Stomach (tissue), 9 donors: Measurements from ENCODE around the gene RBMS2. TPM values are rescaled to one million over a fixed set of nuclear protein-coding genes. Genes with fewer than 3 reads are reported as not detected.
"Not testable (repeated sequence)": the region's sequence is repeated elsewhere in the genome, so short reads cannot be mapped to it uniquely, and the experiment has no call there.

Experiments used
- DNase-seq, 2 donors: peaks; one replicate each; pipeline versions ENCODE4 v3.0.0 to v3.0.0-alpha.2; 2013 to 2019
- H3K27ac ChIP-seq, 5 donors: fragments of 200-600 bp in 4 of 5; sonication (generic) in 4 of 5; one replicate each; pipeline ENCODE4 v1.5.1; 2013 to 2019; ENCODE audit warnings: mild to moderate bottlenecking in 1 of 5, moderate library complexity in 1 of 5
- H3K27me3 ChIP-seq, 3 donors: fragments of 200-600 bp; sonication (generic); one replicate each; pipeline ENCODE4 v1.5.1; 2017 to 2019; ENCODE audit warnings: mixed run types in 1 of 3
- H3K36me3 ChIP-seq, 4 donors: fragments of 200-600 bp; sonication (generic); 1 replicate in 3 of 4; 2 replicates in 1 of 4; pipeline ENCODE4 v1.5.1; 2016 to 2019
- H3K4me1 ChIP-seq, 4 donors: fragments of 200-600 bp; sonication (generic); one replicate each; pipeline ENCODE4 v1.5.1; 2016 to 2019
- H3K4me3 ChIP-seq, 4 donors: fragments of 200-600 bp; sonication (generic) in 3 of 4; one replicate each; pipeline ENCODE4 v1.5.1; 2016 to 2019; ENCODE audit warnings: mild to moderate bottlenecking in 1 of 4
- H3K9me3 ChIP-seq, 4 donors: fragments of 200-600 bp; sonication (generic); one replicate each; pipeline ENCODE4 v1.5.1; 2016 to 2019
- EP300 ChIP-seq: sonication (generic); formaldehyde crosslinking; IDR thresholded peaks from one replicate; pipeline ENCODE4 v1.6.1; 2017; ENCODE audit warnings: antibody characterized with exemption
- POLR2A ChIP-seq, 4 donors: fragments of 450-650 bp; IDR thresholded peaks; one replicate each; pipeline ENCODE4 v1.6.1; 2016; ENCODE audit warnings: antibody characterized with exemption in 4 of 4, control low read depth in 2 of 4, mild to moderate bottlenecking in 1 of 4, moderate library complexity in 1 of 4
- POLR2AphosphoS5 ChIP-seq, 3 donors: sonication (generic); formaldehyde crosslinking; IDR thresholded peaks; one replicate each; pipeline ENCODE4 v1.6.1; 2016; ENCODE audit warnings: antibody characterized with exemption in 3 of 3
- WGBS, 5 donors: extraction: QIAGEN DNeasy Blood & Tissue Kit in 3 of 5; methylation state at CpG; one replicate each; pipeline versions ENCODE4 v1.1.5 to v1.1.7; 2013 to 2018; 5-methylcytosine and 5-hydroxymethylcytosine counted together
- intact Hi-C: fragments of 100-400 bp; cut with DNase I; formaldehyde crosslinking; loops from one replicate; pipeline ENCODE4 v1.15.1; 2023; ENCODE audit warnings: low total_unique reads
- polyA plus RNA-seq, 3 donors: library from polyadenylated mRNA; stranded (reverse); fragments of 200-250 nt; gene quantifications; one replicate each; pipeline ENCODE4 v1.2.3, GENCODE V29; 2013
- total RNA-seq, 5 donors: library from RNA; depleted of rRNA; stranded (reverse); fragments of >200 nt; gene quantifications; one replicate each; pipeline versions ENCODE4 v1.1.0 to v1.2.3, GENCODE V29; 2014 to 2016
- TF ChIP-seq, protein P1 (sequence below), 7 experiments: fragments of 450-650 bp in 4 of 7; fragments of 200-600 bp in 3 of 7; sonication (generic) in 3 of 7; IDR thresholded peaks; one replicate each; pipeline ENCODE4 v1.5.1; 2016 to 2019; ENCODE audit warnings: antibody characterized with exemption in 7 of 7, control low read depth in 2 of 7, mild to moderate bottlenecking in 1 of 7
- donor health status: healthy with polysubstance abuse.
- donor health status: Bipolar disorder and iron deficiency.
- donor health status: healthy.

RBMS2 gene
- total and polyA plus RNA-seq, 8 donors, result 4.2 to 123 (median 9.8) TPM

DNA sequence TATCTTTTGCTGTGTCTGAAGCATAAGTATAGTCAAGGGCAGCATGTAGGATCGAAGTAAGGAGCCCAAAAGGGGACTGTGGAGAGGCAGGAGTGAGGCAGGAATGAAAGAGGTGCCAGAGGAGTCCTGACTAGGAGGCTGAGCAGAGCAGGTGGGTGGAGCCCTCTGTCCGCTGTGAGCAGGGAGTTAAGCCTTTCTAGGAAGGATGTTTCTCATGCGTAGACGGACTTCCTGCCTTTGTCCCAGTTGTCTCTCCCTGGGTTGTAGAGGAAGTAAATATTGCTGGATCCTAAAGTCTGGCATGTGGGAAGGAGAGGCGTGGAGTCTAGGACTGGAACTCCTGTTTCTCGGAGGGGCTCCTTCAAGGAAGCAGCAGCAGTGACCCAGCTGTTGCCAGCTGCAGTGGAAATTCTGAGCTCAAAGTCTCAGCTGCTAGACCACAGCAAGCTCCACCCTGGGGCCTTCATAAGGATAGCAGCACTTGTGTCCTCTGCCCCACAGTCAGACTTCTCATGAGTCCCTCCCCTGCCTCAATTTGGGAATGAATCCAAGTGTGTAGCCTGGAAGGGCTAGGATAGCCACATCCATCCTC, 44.0 kb downstream of the RBMS2 start:
- Histone ChIP-seq H3K27me3 (no peaks in the 10 kb centered on the region), H3K9me3 (no peaks in the 10 kb centered on the region), H3K4me1 (peaks cover 0 to 31% (median 8%) of the 10 kb centered on the region in 4 donors), H3K36me3 (peaks cover 12 to 42% (median 32%) of the 10 kb centered on the region in 4 donors), H3K27ac (peak overlapping the region; percentile 19 to 83 (median 71)), H3K4me3 (no peak overlapping the region)
- TF ChIP-seq POLR2AphosphoS5 (IDR thresholded peaks at IDR 0.05), result peak; percentile 60 to 66 (median 65)
- TF ChIP-seq POLR2A (IDR thresholded peaks at IDR 0.05), result no peak
- TF ChIP-seq EP300, result peak; percentile 59
- peak; percentile 55 to 96 for DNase-seq
- intact Hi-C loops, result no loop called here
- WGBS, 5 donors, result 10 to 47% (median 37%) methylated on average over 6 of the region's 6 CpGs

DNA sequence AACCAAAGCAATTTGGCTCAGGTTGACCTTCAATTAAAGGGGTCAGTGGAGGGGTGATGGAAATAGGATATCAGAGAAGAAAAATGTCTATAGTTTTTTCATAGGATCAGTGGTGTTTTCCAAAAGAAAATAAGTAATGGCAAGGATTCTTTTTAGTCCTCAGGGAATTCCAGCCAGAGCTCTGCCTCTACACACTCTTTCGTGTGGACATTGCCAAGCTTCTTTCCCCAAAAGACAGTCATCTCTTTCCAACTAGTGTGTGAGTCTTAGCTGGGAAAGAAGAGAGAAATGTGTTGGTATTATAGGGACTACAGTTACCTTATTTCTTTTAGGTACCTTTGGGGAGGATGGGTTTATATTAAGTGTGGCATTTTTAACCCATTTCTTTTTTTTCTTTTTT, 46.5 kb downstream of the RBMS2 start:
- Histone ChIP-seq H3K4me3 (no peak overlapping the region), H3K27ac (peak overlapping the region in 2 of 5 donors; percentile 79 to 83), H3K4me1 (peaks cover 3 to 43% (median 10%) of the 10 kb centered on the region in 4 donors), H3K27me3 (no peaks in the 10 kb centered on the region), H3K9me3 (no peaks in the 10 kb centered on the region), H3K36me3 (peaks cover 5 to 38% (median 36%) of the 10 kb centered on the region in 4 donors)
- intact Hi-C loops, result no loop called here
- TF ChIP-seq, protein P1, sequence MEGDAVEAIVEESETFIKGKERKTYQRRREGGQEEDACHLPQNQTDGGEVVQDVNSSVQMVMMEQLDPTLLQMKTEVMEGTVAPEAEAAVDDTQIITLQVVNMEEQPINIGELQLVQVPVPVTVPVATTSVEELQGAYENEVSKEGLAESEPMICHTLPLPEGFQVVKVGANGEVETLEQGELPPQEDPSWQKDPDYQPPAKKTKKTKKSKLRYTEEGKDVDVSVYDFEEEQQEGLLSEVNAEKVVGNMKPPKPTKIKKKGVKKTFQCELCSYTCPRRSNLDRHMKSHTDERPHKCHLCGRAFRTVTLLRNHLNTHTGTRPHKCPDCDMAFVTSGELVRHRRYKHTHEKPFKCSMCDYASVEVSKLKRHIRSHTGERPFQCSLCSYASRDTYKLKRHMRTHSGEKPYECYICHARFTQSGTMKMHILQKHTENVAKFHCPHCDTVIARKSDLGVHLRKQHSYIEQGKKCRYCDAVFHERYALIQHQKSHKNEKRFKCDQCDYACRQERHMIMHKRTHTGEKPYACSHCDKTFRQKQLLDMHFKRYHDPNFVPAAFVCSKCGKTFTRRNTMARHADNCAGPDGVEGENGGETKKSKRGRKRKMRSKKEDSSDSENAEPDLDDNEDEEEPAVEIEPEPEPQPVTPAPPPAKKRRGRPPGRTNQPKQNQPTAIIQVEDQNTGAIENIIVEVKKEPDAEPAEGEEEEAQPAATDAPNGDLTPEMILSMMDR (IDR thresholded peaks at IDR 0.05), result no peak
- no peak for TF ChIP-seq POLR2A (IDR thresholded peaks at IDR 0.05)
- DNase-seq, result no peak
- WGBS, 5 donors, result 71 to 90% (median 80%) methylated on average over 1 of the region's 1 CpG

- intact Hi-C loops, result loop anchor here (5.0 kb wide), 1 partner anchor 59 kb away; no protein-coding TSS in a partner anchor
- DNase-seq, result peak in 1 of 2 donors; percentile 90
- Histone ChIP-seq H3K27ac (peak overlapping the region in 4 of 5 donors; percentile 56 to 83 (median 69)), H3K36me3 (peaks cover 0 to 42% (median 40%) of the 10 kb centered on the region in 4 donors), H3K4me1 (peaks cover 0 to 37% (median 6%) of the 10 kb centered on the region in 4 donors), H3K4me3 (no peak overlapping the region), H3K27me3 (no peaks in the 10 kb centered on the region), H3K9me3 (no peaks in the 10 kb centered on the region)
- 47 to 73% (median 61%) methylated on average over 4 of the region's 4 CpGs for WGBS, 5 donors
- no peak for TF ChIP-seq POLR2A (IDR thresholded peaks at IDR 0.05)
- TF ChIP-seq, protein P1 (IDR thresholded peaks at IDR 0.05), result no peak
- no peak for TF ChIP-seq POLR2AphosphoS5 (IDR thresholded peaks at IDR 0.05)
- no peak for TF ChIP-seq EP300
Measured at GRCh38 chr12:56571121-56571520, 49.5 kb downstream of the RBMS2 start.

DNA sequence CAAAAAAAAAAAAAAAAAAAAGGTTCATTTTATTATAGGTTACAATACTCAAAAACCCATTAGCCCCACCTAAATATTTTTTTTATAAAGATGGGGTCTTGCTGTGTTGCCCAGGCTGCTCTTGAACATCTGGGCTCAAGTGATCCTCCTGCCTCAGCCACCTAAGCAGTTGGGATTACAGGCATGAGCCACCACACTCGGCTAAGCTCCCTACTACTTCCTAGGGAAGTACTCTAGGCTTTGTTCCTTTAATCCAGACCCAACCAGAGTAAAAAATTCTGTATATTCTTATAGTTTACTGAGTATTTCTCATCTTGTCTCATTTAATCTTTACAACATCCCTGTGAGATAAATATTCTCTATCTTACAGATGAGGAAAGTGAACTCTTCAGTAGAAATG, 50.7 kb downstream of the RBMS2 start:
- Histone ChIP-seq H3K27me3 (no peaks in the 10 kb centered on the region), H3K9me3 (no peaks in the 10 kb centered on the region), H3K4me3 (no peak overlapping the region), H3K27ac (no peak overlapping the region), H3K36me3 (peaks cover 0 to 47% (median 41%) of the 10 kb centered on the region in 4 donors), H3K4me1 (peaks cover 0 to 28% (median 3%) of the 10 kb centered on the region in 4 donors)
- 76 to 83% (median 81%) methylated on average over 1 of the region's 1 CpG for WGBS, 5 donors
- intact Hi-C loops, result loop anchor here (5.0 kb wide), 1 partner anchor 60 kb away; no protein-coding TSS in a partner anchor
- no peak for DNase-seq
- TF ChIP-seq, protein P1 (IDR thresholded peaks at IDR 0.05), result no peak
- TF ChIP-seq EP300, result no peak

GRCh38 chr12:56574210-56574609, 52.6 kb downstream of the RBMS2 start:
- intact Hi-C loops, result loop anchor here (5.0 kb wide), 1 partner anchor 62 kb away; no protein-coding TSS in a partner anchor
- DNase-seq, result no peak
- WGBS, 5 donors, result 55 to 64% (median 57%) methylated on average over 2 of the region's 2 CpGs
- Histone ChIP-seq H3K36me3 (peaks cover 0 to 52% (median 42%) of the 10 kb centered on the region in 4 donors), H3K27me3 (no peaks in the 10 kb centered on the region), H3K4me3 (no peak overlapping the region), H3K4me1 (peaks cover 0 to 28% (median 3%) of the 10 kb centered on the region in 4 donors), H3K27ac (no peak overlapping the region), H3K9me3 (no peaks in the 10 kb centered on the region)
- TF ChIP-seq POLR2A (IDR thresholded peaks at IDR 0.05), result no peak
- no peak for TF ChIP-seq EP300
- TF ChIP-seq, protein P1 (IDR thresholded peaks at IDR 0.05), result no peak
- no peak for TF ChIP-seq POLR2AphosphoS5 (IDR thresholded peaks at IDR 0.05)

DNA sequence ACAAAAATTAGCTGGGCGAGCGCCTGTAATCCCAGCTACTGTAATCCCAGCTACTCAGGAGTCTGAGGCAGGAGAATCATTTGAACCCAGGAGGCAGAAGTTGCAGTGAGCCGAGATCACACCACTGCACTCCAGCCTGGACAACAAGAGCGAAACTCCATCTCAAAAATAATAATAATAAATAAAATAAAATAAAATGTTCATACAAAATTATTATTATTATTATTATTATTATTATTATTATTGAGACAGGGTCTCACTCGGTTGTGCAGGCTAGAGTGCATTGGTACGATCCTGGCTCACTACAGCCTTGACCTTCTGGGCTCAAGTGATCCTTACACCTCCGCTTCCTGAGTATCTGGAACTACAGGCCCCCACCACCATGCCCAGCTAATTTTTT, 55.6 kb downstream of the RBMS2 start:
- 91 to 99% (median 97%) methylated on average over 7 of the region's 7 CpGs for WGBS, 5 donors
- H3K4me3 ChIP-seq, H3K9me3 ChIP-seq, H3K27ac ChIP-seq, H3K27me3 ChIP-seq, DNase-seq, intact Hi-C loops: not testable (repeated sequence)
- H3K4me1 ChIP-seq, result peaks cover 0 to 10% (median 0%) of the 10 kb centered on the region in 4 donors
- H3K36me3 ChIP-seq, result peaks cover 0 to 62% (median 47%) of the 10 kb centered on the region in 4 donors
